ENCODE measurements around the gene C5orf15.

Gene C5orf15

DNA sequence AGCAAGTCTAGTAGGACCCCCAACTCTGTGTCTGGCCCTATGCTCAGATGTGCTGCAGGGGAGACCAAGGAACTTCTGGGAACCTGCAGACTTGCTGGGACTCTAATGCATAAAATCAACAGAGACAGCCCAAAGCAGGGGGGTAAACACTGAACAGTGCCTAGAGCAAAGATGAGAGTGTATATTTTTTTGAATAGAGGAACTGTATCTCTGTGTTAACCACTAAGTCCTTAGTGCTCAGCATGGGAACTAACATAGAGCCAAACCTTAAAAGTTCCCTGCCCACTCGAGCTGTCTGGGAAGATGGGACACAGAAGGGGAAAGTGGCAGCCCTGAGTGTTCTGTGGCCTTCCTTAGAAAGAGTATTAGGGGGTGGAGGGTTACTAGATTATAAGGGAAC is 51.9 kb downstream of the C5orf15 start:
- Histone ChIP-seq H3K79me2 (ENCODE audit: insufficient read depth, low read length) (no peaks in the 10 kb centered on the region), H3F3A (ENCODE audit: insufficient read depth, low read length) (no peaks in the 10 kb centered on the region), H3K9me3 (ENCODE audit: low read length) (no peaks in the 10 kb centered on the region), H3K27me3 (ENCODE audit: insufficient read depth, low read length) (peaks cover 7% of the 10 kb centered on the region; the same call in 1 of the 2 replicates), H3K4me1 (ENCODE audit: insufficient read depth, low read length, severe bottlenecking) (no peaks in the 10 kb centered on the region), H3K9ac (ENCODE audit: low read length) (no peak overlapping the region), H3K36me3 (ENCODE audit: insufficient read depth, low read length) (no peaks in the 10 kb centered on the region), H2AFZ (ENCODE audit: low read length) (no peak overlapping the region), H3K4me2 (ENCODE audit: low read length) (no peak overlapping the region), H3K9me2 (ENCODE audit: low read depth, low read length) (no peaks in the 10 kb centered on the region), H3K4me3 (ENCODE audit: low read depth, low read length, poor library complexity, severe bottlenecking) (no peak overlapping the region), H4K20me1 (ENCODE audit: insufficient read depth, low read length) (no peaks in the 10 kb centered on the region), H3K27ac (ENCODE audit: low read depth, low read length, poor library complexity, severe bottlenecking) (no peak overlapping the region)
- no peak for TF ChIP-seq CTCF (IDR thresholded peaks at IDR 0.05; ENCODE audit: low read length)
- TF ChIP-seq EZH2 (IDR thresholded peaks at IDR 0.05; ENCODE audit: borderline replicate concordance, low read length) = no peak

- no peak for TF ChIP-seq CTCF (IDR thresholded peaks at IDR 0.05; ENCODE audit: low read length)
- no peak for TF ChIP-seq EZH2 (IDR thresholded peaks at IDR 0.05; ENCODE audit: borderline replicate concordance, low read length)
- no peaks in the 10 kb centered on the region for H3K9me3 ChIP-seq (ENCODE audit: low read length)
- no peak overlapping the region for H3K27ac ChIP-seq (ENCODE audit: low read depth, low read length, poor library complexity, severe bottlenecking)
- H3K9ac ChIP-seq (ENCODE audit: low read length) = no peak overlapping the region
- H3K4me3 ChIP-seq (ENCODE audit: low read depth, low read length, poor library complexity, severe bottlenecking) = no peak overlapping the region
- H4K20me1 ChIP-seq (ENCODE audit: insufficient read depth, low read length) = no peaks in the 10 kb centered on the region
- no peaks in the 10 kb centered on the region for H3K9me2 ChIP-seq (ENCODE audit: low read depth, low read length)
- no peaks in the 10 kb centered on the region for H3K36me3 ChIP-seq (ENCODE audit: insufficient read depth, low read length)
- H2AFZ ChIP-seq (ENCODE audit: low read length) = no peak overlapping the region
- no peaks in the 10 kb centered on the region for H3K79me2 ChIP-seq (ENCODE audit: insufficient read depth, low read length)
- no peak overlapping the region for H3K4me2 ChIP-seq (ENCODE audit: low read length)
- peaks cover 7% of the 10 kb centered on the region; the same call in 1 of the 2 replicates for H3K27me3 ChIP-seq (ENCODE audit: insufficient read depth, low read length)
- H3F3A ChIP-seq (ENCODE audit: insufficient read depth, low read length) = no peaks in the 10 kb centered on the region
- no peaks in the 10 kb centered on the region for H3K4me1 ChIP-seq (ENCODE audit: insufficient read depth, low read length, severe bottlenecking)
Measured at GRCh38 chr5:133914434-133914833, 54.0 kb downstream of the C5orf15 start.

DNA sequence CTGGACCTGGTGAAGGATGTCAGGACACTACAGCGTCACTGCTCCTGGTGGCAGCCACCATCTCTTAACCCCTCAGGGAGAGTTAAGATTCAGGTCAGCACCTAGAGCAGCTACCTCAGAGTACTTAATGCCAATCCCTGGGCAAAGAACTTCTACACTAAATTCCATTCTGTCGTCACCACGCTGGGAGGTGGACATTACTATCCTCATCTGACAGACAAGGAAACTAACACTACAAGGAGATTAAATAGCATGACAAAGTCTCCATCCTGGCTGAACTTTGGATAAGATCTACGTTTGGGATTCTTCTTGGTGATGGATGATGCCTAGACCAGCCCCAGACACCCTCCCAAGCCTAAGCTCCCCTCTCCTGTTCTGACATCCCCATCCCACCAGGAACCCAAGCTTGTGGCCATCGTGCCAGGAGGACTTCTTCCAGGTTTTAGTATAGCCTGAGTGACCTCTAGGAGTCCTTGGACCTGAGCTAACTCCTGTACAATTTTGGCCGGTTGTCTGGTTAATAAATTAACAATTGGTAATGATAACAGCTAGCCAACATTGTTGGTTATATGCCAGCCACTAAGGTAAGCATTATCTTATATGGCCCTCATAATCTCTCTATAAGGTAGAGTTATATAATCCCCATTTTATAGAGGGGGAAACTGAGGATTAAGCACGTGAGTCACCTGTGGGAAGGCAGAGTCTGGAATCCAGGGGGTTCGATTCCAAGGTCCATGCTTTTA is 54.8 kb downstream of the C5orf15 start:
- H3K4me3 ChIP-seq (ENCODE audit: low read depth, low read length, poor library complexity, severe bottlenecking) = no peak overlapping the region
- no peak overlapping the region for H3K9ac ChIP-seq (ENCODE audit: low read length)
- H3K9me2 ChIP-seq (ENCODE audit: low read depth, low read length) = no peaks in the 10 kb centered on the region
- peaks cover 7% of the 10 kb centered on the region; the same call in 1 of the 2 replicates for H3K27me3 ChIP-seq (ENCODE audit: insufficient read depth, low read length)
- TF ChIP-seq EZH2 (IDR thresholded peaks at IDR 0.05; ENCODE audit: borderline replicate concordance, low read length) (no peak), CTCF (IDR thresholded peaks at IDR 0.05; ENCODE audit: low read length) (no peak)
- H2AFZ ChIP-seq (ENCODE audit: low read length) = no peak overlapping the region
- no peak overlapping the region for H3K4me2 ChIP-seq (ENCODE audit: low read length)
- H3K27ac ChIP-seq (ENCODE audit: low read depth, low read length, poor library complexity, severe bottlenecking) = no peak overlapping the region
- no peaks in the 10 kb centered on the region for H3K36me3 ChIP-seq (ENCODE audit: insufficient read depth, low read length)
- H3K79me2 ChIP-seq (ENCODE audit: insufficient read depth, low read length) = no peaks in the 10 kb centered on the region
- no peaks in the 10 kb centered on the region for H4K20me1 ChIP-seq (ENCODE audit: insufficient read depth, low read length)
- no peaks in the 10 kb centered on the region for H3F3A ChIP-seq (ENCODE audit: insufficient read depth, low read length)
- no peaks in the 10 kb centered on the region for H3K4me1 ChIP-seq (ENCODE audit: insufficient read depth, low read length, severe bottlenecking)
- H3K9me3 ChIP-seq (ENCODE audit: low read length) = no peaks in the 10 kb centered on the region

Data from OCI-LY1 (cell line).